GM18502 (cell line): Measurements from ENCODE around the gene MACROD2.

Experiments used
- ATAC-seq: cut with Tn5 transposase; IDR thresholded peaks from one replicate; pipeline ENCODE4 v1.9.1; 2021; ENCODE audit warnings: mild to moderate bottlenecking; ENCODE audit not compliant: unreplicated experiment, poor library complexity

Gene MACROD2

GRCh38 chr20:14677455-14677854 is 682.1 kb downstream of the MACROD2 start:
- ATAC-seq = no peak

- ATAC-seq = no peak
Observed at GRCh38 chr20:14685183-14685582, 689.9 kb downstream of the MACROD2 start.

GRCh38 chr20:14687313-14687712 is 692.0 kb downstream of the MACROD2 start:
- no peak for ATAC-seq

- no peak for ATAC-seq
Observed at GRCh38 chr20:14688005-14688404, 692.7 kb downstream of the MACROD2 start.

- no peak for ATAC-seq
Observed at GRCh38 chr20:14691994-14692393, 696.7 kb downstream of the MACROD2 start.

- no peak for ATAC-seq
Observed at GRCh38 chr20:14696478-14696877, 701.2 kb downstream of the MACROD2 start.

GRCh38 chr20:14696937-14697336 is 701.6 kb downstream of the MACROD2 start:
- no peak for ATAC-seq

GRCh38 chr20:14698125-14698524 is 702.8 kb downstream of the MACROD2 start:
- ATAC-seq = no peak

- no peak for ATAC-seq
Observed at GRCh38 chr20:14698605-14699373, 703.5 kb downstream of the MACROD2 start.

- peak; percentile 58 for ATAC-seq
Observed at GRCh38 chr20:14700639-14700960, 705.3 kb downstream of the MACROD2 start.

- ATAC-seq = no peak
Observed at GRCh38 chr20:14701326-14701725, 706.0 kb downstream of the MACROD2 start.

GRCh38 chr20:14706555-14706954 is 711.2 kb downstream of the MACROD2 start:
- ATAC-seq = no peak

GRCh38 chr20:14707026-14707680 is 711.8 kb downstream of the MACROD2 start:
- no peak for ATAC-seq

- ATAC-seq = no peak
Observed at GRCh38 chr20:14707865-14708596, 712.7 kb downstream of the MACROD2 start.

- no peak for ATAC-seq
Observed at GRCh38 chr20:14709439-14709838, 714.1 kb downstream of the MACROD2 start.

- ATAC-seq = no peak
Observed at GRCh38 chr20:14710951-14711350, 715.6 kb downstream of the MACROD2 start.

- no peak for ATAC-seq
Observed at GRCh38 chr20:14711652-14712051, 716.3 kb downstream of the MACROD2 start.

- ATAC-seq = no peak
Observed at GRCh38 chr20:14712302-14712739, 717.0 kb downstream of the MACROD2 start.

- no peak for ATAC-seq
Observed at GRCh38 chr20:14715400-14715799, 720.1 kb downstream of the MACROD2 start.

GRCh38 chr20:14716351-14716801 is 721.1 kb downstream of the MACROD2 start:
- no peak for ATAC-seq
